Lower lobe of right lung (tissue), 2 donors: ENCODE measurements around the gene IQCK. TPM values are rescaled to one million over a fixed set of nuclear protein-coding genes. Genes with fewer than 3 reads are reported as not detected.

Experiments
- ATAC-seq, 2 donors: fragments of 200-7000 bp; cut with Tn5 transposase; one replicate each; pipeline ENCODE4 v1.9.1; 2020 to 2022; ENCODE audit warnings: mild to moderate bottlenecking in 2 of 2, moderate library complexity in 2 of 2
- DNase-seq: peaks from one replicate; pipeline ENCODE4 v3.0.0-alpha.2; 2020
- H3K27ac ChIP-seq: fragments of 200-600 bp; one replicate; pipeline ENCODE4 v1.8.0; 2022
- H3K27me3 ChIP-seq: fragments of 200-600 bp; one replicate; pipeline ENCODE4 v1.8.0; 2022; ENCODE audit warnings: low read depth
- H3K36me3 ChIP-seq: fragments of 200-600 bp; one replicate; pipeline ENCODE4 v1.8.0; 2022; ENCODE audit warnings: mild to moderate bottlenecking
- H3K4me1 ChIP-seq: fragments of 200-600 bp; one replicate; pipeline ENCODE4 v1.8.0; 2022
- H3K4me3 ChIP-seq: fragments of 200-600 bp; one replicate; pipeline ENCODE4 v1.8.0; 2022; ENCODE audit warnings: mild to moderate bottlenecking
- H3K9me3 ChIP-seq: fragments of 200-600 bp; one replicate; pipeline ENCODE4 v1.8.0; 2022
- CTCF ChIP-seq: fragments of 200-600 bp; IDR thresholded peaks from one replicate; pipeline ENCODE4 v1.8.0; 2022; ENCODE audit warnings: antibody characterized with exemption, mild to moderate bottlenecking
- intact Hi-C: fragments of 100-400 bp; cut with DNase I; formaldehyde crosslinking; loops from one replicate; pipeline ENCODE4 v1.11.0; 2022
- total RNA-seq: library from RNA; stranded (reverse); fragmentation: NEBNext Ultra II Directional; extraction: Animal tissue kit (Norgen Biotek cat#: 25700); gene quantifications from one replicate; pipeline ENCODE4 v1.2.1, GENCODE V29; 2021
- donor health status: DM: no; HTN: yes; CAD: no; lungs with severe emphysema.

Gene IQCK
- total RNA-seq, 1 donor from 2014 or later, result 14.1 TPM

- DNase-seq (no peak), ATAC-seq (no peak)
- Histone ChIP-seq H3K27me3 (no peaks in the 10 kb centered on the region), H3K36me3 (no peaks in the 10 kb centered on the region), H3K27ac (no peak overlapping the region), H3K4me3 (no peak overlapping the region), H3K9me3 (no peaks in the 10 kb centered on the region), H3K4me1 (no peaks in the 10 kb centered on the region)
- intact Hi-C loops, result no loop called here
- no peak for TF ChIP-seq CTCF
These were observed 30.5 kb downstream of the IQCK start for GRCh38 chr16:19748389-19749168.

GRCh38 chr16:19749571-19750080 lies 31.6 kb downstream of the IQCK start:
- no peak for TF ChIP-seq CTCF
- no peak for ATAC-seq
- H3K4me1 ChIP-seq, result no peaks in the 10 kb centered on the region

GRCh38 chr16:19751478-19752385 lies 33.7 kb downstream of the IQCK start:
- no peak for ATAC-seq
- intact Hi-C loops, result no loop called here
- Histone ChIP-seq H3K27me3 (no peaks in the 10 kb centered on the region), H3K4me1 (no peaks in the 10 kb centered on the region), H3K36me3 (no peaks in the 10 kb centered on the region), H3K9me3 (no peaks in the 10 kb centered on the region), H3K4me3 (no peak overlapping the region), H3K27ac (no peak overlapping the region)
- TF ChIP-seq CTCF, result no peak
- DNase-seq, result no peak

More at GRCh38 chr16:19749571-19750080, 31.6 kb downstream of the IQCK start:
- Histone ChIP-seq H3K27ac (no peak overlapping the region), H3K27me3 (no peaks in the 10 kb centered on the region), H3K36me3 (no peaks in the 10 kb centered on the region), H3K4me3 (no peak overlapping the region), H3K9me3 (no peaks in the 10 kb centered on the region)
- intact Hi-C loops, result no loop called here
- DNase-seq, result no peak

GRCh38 chr16:19753815-19754643 lies 36.0 kb downstream of the IQCK start:
- H3K9me3 ChIP-seq, result no peaks in the 10 kb centered on the region
- no peaks in the 10 kb centered on the region for H3K36me3 ChIP-seq
- no peaks in the 10 kb centered on the region for H3K4me1 ChIP-seq
- DNase-seq (no peak), ATAC-seq (no peak)
- intact Hi-C loops, result no loop called here
- TF ChIP-seq CTCF, result no peak
- no peak overlapping the region for H3K4me3 ChIP-seq
- no peaks in the 10 kb centered on the region for H3K27me3 ChIP-seq
- no peak overlapping the region for H3K27ac ChIP-seq

GRCh38 chr16:19754644-19755036 lies 36.6 kb downstream of the IQCK start:
- Histone ChIP-seq H3K36me3 (no peaks in the 10 kb centered on the region), H3K27ac (no peak overlapping the region), H3K4me1 (no peaks in the 10 kb centered on the region), H3K27me3 (no peaks in the 10 kb centered on the region), H3K9me3 (no peaks in the 10 kb centered on the region), H3K4me3 (no peak overlapping the region)
- DNase-seq, result no peak
- intact Hi-C loops, result no loop called here
- TF ChIP-seq CTCF, result no peak
- no peak for ATAC-seq
